ENCODE data around the gene PKP1.

Gene PKP1

GRCh38 chr1:201312298-201312697 is 29.0 kb downstream of the PKP1 start:
- DNase-seq = no peak

GRCh38 chr1:201313086-201313485 is 29.8 kb downstream of the PKP1 start:
- DNase-seq = no peak
- no peak for TF ChIP-seq GATA1 (IDR thresholded peaks at IDR 0.05; ENCODE audit: low read depth, low read length)
- TF ChIP-seq POLR2A (IDR thresholded peaks at IDR 0.05; ENCODE audit: low read length) = no peak

More at GRCh38 chr1:201312298-201312697, 29.0 kb downstream of the PKP1 start:
- no peak for TF ChIP-seq GATA1 (IDR thresholded peaks at IDR 0.05; ENCODE audit: low read depth, low read length)
- TF ChIP-seq POLR2A (IDR thresholded peaks at IDR 0.05; ENCODE audit: low read length) = no peak

- no peak for DNase-seq
- TF ChIP-seq POLR2A (IDR thresholded peaks at IDR 0.05; ENCODE audit: low read length) = no peak
- TF ChIP-seq GATA1 (IDR thresholded peaks at IDR 0.05; ENCODE audit: low read depth, low read length) = no peak
Observed at GRCh38 chr1:201316556-201316955, 33.2 kb downstream of the PKP1 start.

DNA sequence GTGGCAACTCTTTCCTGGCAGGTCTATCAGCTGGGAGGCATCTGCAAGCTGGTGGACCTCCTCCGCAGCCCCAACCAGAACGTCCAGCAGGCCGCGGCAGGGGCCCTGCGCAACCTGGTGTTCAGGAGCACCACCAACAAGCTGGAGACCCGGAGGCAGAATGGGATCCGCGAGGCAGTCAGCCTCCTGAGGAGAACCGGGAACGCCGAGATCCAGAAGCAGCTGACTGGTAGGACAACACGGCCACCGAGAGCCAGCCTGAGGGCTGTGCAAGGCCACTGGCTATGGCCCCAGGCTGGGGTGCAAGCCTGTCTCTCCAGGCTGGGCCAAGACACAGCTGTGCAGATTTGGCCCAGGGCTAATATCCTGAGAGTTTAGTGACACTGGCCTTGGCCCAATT is 34.2 kb downstream of the PKP1 start:
- TF ChIP-seq POLR2A (IDR thresholded peaks at IDR 0.05; ENCODE audit: low read length) (no peak), GATA1 (IDR thresholded peaks at IDR 0.05; ENCODE audit: low read depth, low read length) (no peak)
- no peak for DNase-seq

DNA sequence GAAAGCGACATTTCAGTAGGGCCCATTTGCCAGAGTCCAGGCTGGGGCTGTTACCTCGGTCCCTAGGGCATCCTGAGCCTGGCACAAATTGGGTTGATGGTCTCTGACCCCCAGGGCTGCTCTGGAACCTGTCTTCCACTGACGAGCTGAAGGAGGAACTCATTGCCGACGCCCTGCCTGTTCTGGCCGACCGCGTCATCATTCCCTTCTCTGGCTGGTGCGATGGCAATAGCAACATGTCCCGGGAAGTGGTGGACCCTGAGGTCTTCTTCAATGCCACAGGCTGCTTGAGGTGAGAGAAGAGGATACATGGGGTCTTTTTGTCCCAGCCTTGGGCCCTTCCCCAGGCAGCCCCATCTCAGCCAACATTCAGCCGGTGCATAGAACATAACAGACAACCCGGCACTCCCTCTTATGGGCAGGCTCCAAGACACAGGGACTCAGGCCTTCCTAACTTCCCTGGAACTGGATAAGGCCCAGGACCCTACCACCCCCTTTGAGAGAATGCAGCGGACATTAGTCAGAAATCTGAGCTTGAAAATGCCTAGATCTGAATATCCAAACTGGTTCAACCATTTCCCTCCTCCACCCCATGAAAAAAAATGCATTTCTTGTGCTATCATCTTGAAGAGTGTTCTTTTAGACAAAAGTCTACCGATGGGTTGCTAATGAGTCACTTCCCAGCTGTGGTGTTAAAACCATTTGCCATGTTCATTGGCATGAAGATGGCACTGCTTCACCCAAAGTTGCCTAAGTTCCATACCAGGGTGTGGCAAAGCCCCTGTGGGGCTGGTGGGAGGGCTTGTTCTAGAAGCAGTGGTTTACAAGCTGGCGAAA is 35.4 kb downstream of the PKP1 start:
- TF ChIP-seq GATA1 (IDR thresholded peaks at IDR 0.05; ENCODE audit: low read depth, low read length) = no peak
- no peak for TF ChIP-seq POLR2A (IDR thresholded peaks at IDR 0.05; ENCODE audit: low read length)
- no peak for DNase-seq

DNA sequence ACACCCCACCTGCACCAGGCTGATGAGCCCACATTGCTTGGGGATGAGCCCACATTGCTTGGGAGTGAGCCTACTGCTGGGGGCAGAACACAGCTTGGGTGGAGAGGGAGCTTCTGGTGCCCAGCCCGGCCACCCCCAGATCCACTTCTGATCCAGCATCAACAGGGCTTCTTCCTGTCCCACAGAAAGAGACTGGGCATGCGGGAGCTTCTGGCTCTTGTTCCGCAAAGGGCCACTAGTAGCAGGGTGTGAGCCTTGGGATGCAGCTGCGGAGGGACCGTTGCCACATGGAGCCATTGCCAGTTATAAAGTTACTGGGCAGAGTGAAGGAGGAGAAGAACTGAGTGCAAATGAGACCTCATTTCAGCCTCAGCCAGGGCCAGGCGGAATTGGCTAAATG is 36.3 kb downstream of the PKP1 start:
- no peak for DNase-seq
- TF ChIP-seq POLR2A (IDR thresholded peaks at IDR 0.05; ENCODE audit: low read length) (no peak), GATA1 (IDR thresholded peaks at IDR 0.05; ENCODE audit: low read depth, low read length) (no peak)

GRCh38 chr1:201320168-201320788 is 37.0 kb downstream of the PKP1 start:
- no peak for TF ChIP-seq POLR2A (IDR thresholded peaks at IDR 0.05; ENCODE audit: low read length)
- no peak for TF ChIP-seq GATA1 (IDR thresholded peaks at IDR 0.05; ENCODE audit: low read depth, low read length)
- DNase-seq = no peak

GRCh38 chr1:201321826-201322390 is 38.6 kb downstream of the PKP1 start:
- no peak for DNase-seq
- no peak for TF ChIP-seq GATA1 (IDR thresholded peaks at IDR 0.05; ENCODE audit: low read depth, low read length)
- no peak for TF ChIP-seq POLR2A (IDR thresholded peaks at IDR 0.05; ENCODE audit: low read length)

- no peak for TF ChIP-seq POLR2A (IDR thresholded peaks at IDR 0.05; ENCODE audit: low read length)
- TF ChIP-seq GATA1 (IDR thresholded peaks at IDR 0.05; ENCODE audit: low read depth, low read length) = no peak
- DNase-seq = no peak
Observed at GRCh38 chr1:201322653-201323510, 39.6 kb downstream of the PKP1 start.

GRCh38 chr1:201324306-201324705 is 41.0 kb downstream of the PKP1 start:
- TF ChIP-seq GATA1 (IDR thresholded peaks at IDR 0.05; ENCODE audit: low read depth, low read length) (no peak), POLR2A (IDR thresholded peaks at IDR 0.05; ENCODE audit: low read length) (no peak)
- DNase-seq = no peak

DNA sequence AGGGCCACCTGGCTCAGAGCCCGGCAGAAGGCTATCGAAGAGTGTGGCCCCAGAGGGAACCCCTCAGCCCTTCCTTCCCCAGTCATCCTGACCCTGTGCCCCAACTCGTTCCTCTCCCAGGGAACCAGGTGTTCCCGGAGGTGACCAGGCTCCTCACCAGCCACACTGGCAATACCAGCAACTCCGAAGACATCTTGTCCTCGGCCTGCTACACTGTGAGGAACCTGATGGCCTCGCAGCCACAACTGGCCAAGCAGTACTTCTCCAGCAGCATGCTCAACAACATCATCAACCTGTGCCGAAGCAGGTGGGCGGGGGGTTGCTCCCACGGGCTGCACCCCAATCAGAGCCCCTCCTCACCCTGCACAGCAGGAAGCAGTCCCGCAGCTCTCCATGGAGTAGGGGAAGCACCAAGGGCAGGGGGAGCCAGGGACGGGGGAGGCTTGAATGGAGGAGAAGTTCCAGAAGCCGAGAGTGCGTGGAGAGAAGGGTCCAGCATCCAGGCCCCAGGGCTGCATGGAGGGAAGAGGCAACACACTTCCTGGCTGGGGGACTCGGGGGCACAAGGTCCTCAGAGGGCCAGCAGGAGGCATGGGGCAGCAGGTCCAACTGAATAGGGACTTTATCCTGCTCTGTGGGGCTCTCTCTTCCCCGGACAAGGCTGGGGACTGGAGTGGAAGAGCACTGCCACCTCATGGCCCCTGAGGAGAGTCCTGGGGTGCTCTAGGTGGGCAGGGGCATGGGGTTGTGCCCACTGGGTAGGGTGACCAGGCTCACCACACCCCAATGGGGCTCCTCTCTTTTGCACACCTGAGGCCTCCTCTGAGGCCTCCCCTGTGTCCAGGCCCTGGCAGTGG is 41.7 kb downstream of the PKP1 start:
- TF ChIP-seq POLR2A (IDR thresholded peaks at IDR 0.05; ENCODE audit: low read length) = no peak
- no peak for TF ChIP-seq GATA1 (IDR thresholded peaks at IDR 0.05; ENCODE audit: low read depth, low read length)
- DNase-seq = no peak

GRCh38 chr1:201325678-201326060 is 42.4 kb downstream of the PKP1 start:
- DNase-seq = no peak
- TF ChIP-seq POLR2A (IDR thresholded peaks at IDR 0.05; ENCODE audit: low read length) = no peak
- no peak for TF ChIP-seq GATA1 (IDR thresholded peaks at IDR 0.05; ENCODE audit: low read depth, low read length)

GRCh38 chr1:201326710-201327109 is 43.4 kb downstream of the PKP1 start:
- TF ChIP-seq GATA1 (IDR thresholded peaks at IDR 0.05; ENCODE audit: low read depth, low read length) (no peak), POLR2A (IDR thresholded peaks at IDR 0.05; ENCODE audit: low read length) (no peak)
- DNase-seq = no peak

Measured in erythroblast (primary cell).